ENCODE data around the gene GREB1. TPM values are rescaled to one million over a fixed set of nuclear protein-coding genes. Genes with fewer than 3 reads are reported as not detected.
A peak's percentile ranks its signal among the peaks of the same experiment; 100 is the strongest.

The GREB1 gene
- total and polyA plus RNA-seq, 12 donors: 2.2 to 26.2 (median 3.7) TPM

DNA sequence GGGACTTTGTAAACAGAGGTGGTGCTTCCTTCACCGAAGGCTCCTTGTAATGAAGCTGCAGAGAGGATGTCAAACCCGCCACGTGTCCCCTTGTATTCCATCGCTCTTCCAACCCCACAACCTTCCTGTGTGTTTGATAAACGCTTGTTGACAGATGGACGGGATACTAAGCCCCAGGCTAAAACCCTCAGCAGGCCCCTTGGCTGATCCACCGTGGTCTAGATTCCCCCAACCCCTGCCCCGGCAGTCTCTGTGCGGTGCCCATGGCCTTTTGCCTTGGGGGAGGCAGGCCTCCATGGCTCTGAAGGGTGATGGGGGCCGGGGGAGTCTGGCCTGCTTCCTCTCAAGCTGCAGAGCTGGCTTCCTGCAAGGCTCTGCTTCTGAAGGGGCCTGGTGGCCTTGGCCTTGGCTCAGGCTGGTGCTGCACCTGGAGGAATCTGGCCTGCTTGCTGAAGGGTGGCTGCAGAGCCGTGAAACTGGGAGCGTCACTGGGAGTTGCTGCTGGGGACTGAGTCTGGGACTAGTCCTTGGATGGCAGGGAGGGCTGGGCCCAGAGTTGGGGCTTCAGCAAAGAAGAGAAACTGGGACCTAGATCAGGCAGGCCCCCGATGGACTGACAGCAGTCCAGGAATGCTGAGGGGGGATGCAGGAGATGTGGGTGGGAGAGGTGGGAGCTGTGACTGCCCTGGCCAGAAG lies 145.8 kb downstream of the GREB1 start:
- DNase-seq: peak in 2 of 7 donors; percentile 11 to 42
- H3K27ac ChIP-seq: peak overlapping the region in 2 of 5 donors; percentile 19 to 66
- WGBS, 4 donors: 73 to 81% (median 75%) methylated on average over 10 to 13 of the region's 13 CpGs
- no peaks in the 10 kb centered on the region for H3K27me3 ChIP-seq
- TF ChIP-seq POLR2A (IDR thresholded peaks at IDR 0.05): no peak
- TF ChIP-seq, protein P1, sequence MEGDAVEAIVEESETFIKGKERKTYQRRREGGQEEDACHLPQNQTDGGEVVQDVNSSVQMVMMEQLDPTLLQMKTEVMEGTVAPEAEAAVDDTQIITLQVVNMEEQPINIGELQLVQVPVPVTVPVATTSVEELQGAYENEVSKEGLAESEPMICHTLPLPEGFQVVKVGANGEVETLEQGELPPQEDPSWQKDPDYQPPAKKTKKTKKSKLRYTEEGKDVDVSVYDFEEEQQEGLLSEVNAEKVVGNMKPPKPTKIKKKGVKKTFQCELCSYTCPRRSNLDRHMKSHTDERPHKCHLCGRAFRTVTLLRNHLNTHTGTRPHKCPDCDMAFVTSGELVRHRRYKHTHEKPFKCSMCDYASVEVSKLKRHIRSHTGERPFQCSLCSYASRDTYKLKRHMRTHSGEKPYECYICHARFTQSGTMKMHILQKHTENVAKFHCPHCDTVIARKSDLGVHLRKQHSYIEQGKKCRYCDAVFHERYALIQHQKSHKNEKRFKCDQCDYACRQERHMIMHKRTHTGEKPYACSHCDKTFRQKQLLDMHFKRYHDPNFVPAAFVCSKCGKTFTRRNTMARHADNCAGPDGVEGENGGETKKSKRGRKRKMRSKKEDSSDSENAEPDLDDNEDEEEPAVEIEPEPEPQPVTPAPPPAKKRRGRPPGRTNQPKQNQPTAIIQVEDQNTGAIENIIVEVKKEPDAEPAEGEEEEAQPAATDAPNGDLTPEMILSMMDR (IDR thresholded peaks at IDR 0.05): no peak
- no peaks in the 10 kb centered on the region for H3K36me3 ChIP-seq (replicated peaks in 1 of 2)
- peaks cover 12 to 15% of the 10 kb centered on the region in 2 donors for H3K4me1 ChIP-seq (replicated peaks in 1 of 2)
- intact Hi-C loops (cut with DNase I): loop anchor here (10.0 kb wide), 1 partner anchor 205 kb away; no protein-coding TSS in a partner anchor
- no peaks in the 10 kb centered on the region for H3K9me3 ChIP-seq (replicated peaks in 1 of 3)
- no peak overlapping the region for H3K4me3 ChIP-seq

DNA sequence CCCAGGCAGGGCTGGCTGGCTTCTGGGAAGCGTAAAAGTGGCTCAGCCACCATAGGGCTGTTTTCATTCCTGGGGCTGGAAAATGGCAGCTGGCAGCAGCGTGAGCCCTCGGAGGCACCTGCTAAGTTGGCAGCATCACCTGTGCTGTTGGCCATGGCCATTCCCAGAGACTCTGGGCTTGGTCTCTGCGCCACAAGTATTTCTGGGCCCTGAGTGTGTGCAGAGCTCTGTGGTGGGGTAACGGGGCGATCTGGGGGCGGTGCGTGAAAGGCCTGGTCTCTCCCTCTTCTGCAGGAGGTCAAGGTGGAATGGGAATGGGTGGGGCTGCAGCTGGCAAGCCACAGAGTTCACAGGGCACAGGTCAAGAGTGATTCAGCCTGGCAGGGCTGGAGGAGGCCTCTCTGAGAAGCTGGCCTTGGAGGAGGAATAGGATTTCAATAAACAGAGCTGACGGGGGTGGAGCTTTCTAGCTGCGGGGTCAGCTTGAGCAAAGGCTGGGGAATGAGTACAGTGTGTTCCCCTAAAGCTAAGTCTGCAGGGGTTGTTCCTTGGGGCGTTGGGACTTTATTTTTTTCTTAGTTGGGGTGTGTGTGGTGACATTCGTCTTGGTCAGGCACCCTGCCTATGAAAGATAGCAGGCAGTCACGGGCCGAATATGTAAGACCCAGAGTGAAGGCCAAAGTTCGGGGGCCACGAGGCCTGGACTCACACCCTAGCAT lies 146.5 kb downstream of the GREB1 start:
- Histone ChIP-seq H3K9me3 (replicated peaks in 1 of 3) (no peaks in the 10 kb centered on the region), H3K27ac (peak overlapping the region in 3 of 5 donors; percentile 11 to 66 (median 60)), H3K36me3 (replicated peaks in 1 of 2) (no peaks in the 10 kb centered on the region), H3K4me3 (no peak overlapping the region), H3K27me3 (no peaks in the 10 kb centered on the region), H3K4me1 (replicated peaks in 1 of 2) (peaks cover 12 to 15% of the 10 kb centered on the region in 2 donors)
- DNase-seq: peak; percentile 65 to 86 (median 83)
- intact Hi-C loops (cut with DNase I): loop anchor here (10.0 kb wide), 1 partner anchor 206 kb away; no protein-coding TSS in a partner anchor
- 40 to 52% (median 44%) methylated on average over 16 of the region's 16 CpGs for WGBS, 4 donors
- TF ChIP-seq POLR2A (IDR thresholded peaks at IDR 0.05): peak in 1 of 2 donors; percentile 10
- TF ChIP-seq, protein P1 (IDR thresholded peaks at IDR 0.05): no peak

DNA sequence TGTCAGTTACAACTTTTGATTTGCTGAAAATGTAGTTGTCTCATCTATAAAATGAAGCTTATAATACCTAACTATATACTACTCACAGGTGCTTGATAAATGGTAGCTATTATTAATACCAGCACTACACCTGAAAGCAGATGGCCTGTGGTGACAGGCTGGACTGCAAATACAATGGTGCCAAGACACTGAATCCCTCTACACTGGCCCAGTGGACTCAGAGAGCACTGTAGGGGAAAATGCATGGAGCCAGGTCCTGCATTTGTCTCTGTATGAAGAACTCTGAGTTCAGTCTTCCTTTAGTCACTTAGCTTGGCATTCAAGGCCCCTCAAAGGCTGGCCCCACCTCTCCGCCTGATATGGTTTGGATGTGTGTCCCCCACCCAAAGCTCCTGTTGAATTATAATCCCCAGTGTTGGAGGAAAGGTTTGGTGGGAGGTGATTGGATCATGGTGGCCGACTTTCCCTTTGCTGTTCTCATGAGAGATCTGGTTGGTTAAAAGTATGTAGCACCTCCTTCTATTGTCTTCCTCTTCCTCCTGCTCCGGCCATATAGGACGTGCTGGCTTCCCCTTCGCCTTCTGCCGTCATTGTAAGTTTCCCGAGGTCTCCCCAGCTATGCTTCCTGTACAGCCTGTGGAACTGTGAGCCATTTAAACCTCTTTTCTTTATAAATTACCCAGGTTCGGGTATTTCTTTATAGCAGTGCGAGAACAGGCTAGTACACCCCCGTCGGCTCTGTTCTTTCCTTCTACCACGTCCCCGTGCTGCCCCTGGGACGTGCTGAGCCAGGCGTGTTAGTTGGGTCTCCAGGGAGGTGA lies 147.3 kb downstream of the GREB1 start:
- peaks cover 12 to 15% of the 10 kb centered on the region in 2 donors for H3K4me1 ChIP-seq (replicated peaks in 1 of 2)
- no peak for DNase-seq
- WGBS, 4 donors: 85 to 89% (median 87%) methylated on average over 15 of the region's 15 CpGs
- no peak overlapping the region for H3K4me3 ChIP-seq
- H3K27ac ChIP-seq: peak overlapping the region in 3 of 5 donors; percentile 11 to 60 (median 41)
- H3K27me3 ChIP-seq: no peaks in the 10 kb centered on the region
- H3K36me3 ChIP-seq (replicated peaks in 1 of 2): no peaks in the 10 kb centered on the region
- H3K9me3 ChIP-seq (replicated peaks in 1 of 3): no peaks in the 10 kb centered on the region
- intact Hi-C loops (cut with DNase I): loop anchor here (10.0 kb wide), 1 partner anchor 206 kb away; no protein-coding TSS in a partner anchor
- TF ChIP-seq, protein P1 (IDR thresholded peaks at IDR 0.05): no peak
- no peak for TF ChIP-seq POLR2A (IDR thresholded peaks at IDR 0.05)
